ENCODE measurements around the gene ACAP2.

GRCh38 chr3:195386739-195387138 lies 56.1 kb downstream of the ACAP2 start:
- TF ChIP-seq POLR2A (IDR thresholded peaks at IDR 0.05; ENCODE audit: low read length) (no peak), GATA1 (IDR thresholded peaks at IDR 0.05; ENCODE audit: low read depth, low read length) (no peak)
